Airway epithelial cell (primary cell): ENCODE measurements around the gene JAK1. TPM values are rescaled to one million over a fixed set of nuclear protein-coding genes. Genes with fewer than 3 reads are reported as not detected.

ENCODE experiments used
- total RNA-seq: library from RNA; depleted of rRNA; stranded (reverse); fragments of >200 nt; gene quantifications from 2 replicates; pipeline ENCODE4 v1.2.3, GENCODE V29; 2015

JAK1 gene
- total RNA-seq: 40.4 and 45.1 TPM in 2 replicates

DNA sequence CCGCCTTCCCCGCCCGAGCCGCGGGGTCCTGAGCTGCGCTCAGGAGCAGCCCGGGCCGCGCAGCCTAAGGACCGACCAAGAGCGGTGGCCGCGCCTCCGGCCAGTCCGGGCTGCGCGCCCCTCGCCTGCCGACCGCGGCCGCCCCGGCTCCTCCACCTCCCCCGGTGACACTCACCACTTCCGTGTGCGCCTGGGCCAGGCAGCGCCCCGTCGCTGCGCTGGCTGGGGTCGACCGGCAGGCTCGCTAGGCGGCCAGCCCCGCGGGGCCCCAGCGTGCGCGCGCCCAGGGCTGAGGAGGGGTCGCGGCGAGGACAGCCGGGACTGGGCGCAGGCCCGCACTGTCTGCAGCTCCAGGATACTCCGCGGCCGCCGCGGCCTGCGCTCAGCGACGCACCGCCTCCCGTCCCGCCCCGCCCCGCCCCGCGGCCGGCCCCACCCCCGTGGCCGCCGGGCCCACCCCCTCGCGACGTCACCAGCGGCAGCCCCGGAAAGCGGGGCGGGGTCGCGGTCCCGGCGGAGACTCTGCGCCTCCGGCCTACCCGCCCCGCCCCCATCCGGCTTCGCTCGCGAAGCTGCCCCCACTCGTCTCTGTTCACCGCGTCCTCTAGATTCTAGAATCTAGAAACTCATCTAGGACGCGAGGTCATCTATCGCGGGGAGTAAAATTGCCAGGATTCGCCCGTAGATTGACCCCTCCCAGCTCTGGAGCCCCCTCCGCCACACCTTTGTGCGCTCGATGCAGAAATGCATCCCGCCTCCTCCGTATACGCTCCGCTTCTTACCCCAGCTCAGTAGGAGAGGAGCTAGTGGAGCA lies at the start of gene JAK1:
JAK1 (minus strand) TSS at position 392 of the 814 bp plus-strand sequence. CDS start 80,285 bp downstream, outside the sequence.

Other genes with a start within 250 kb of the JAK1 start
- gene RAVER2, start 221.5 kb downstream of the JAK1 start, total RNA-seq: 9.8 and 10.7 TPM in 2 replicates
- 37.2 and 39.7 TPM in 2 replicates for gene AK4, start 181.7 kb upstream of the JAK1 start, total RNA-seq